K562 (cell line): Measurements from ENCODE around the gene PTH2. TPM values are rescaled to one million over a fixed set of nuclear protein-coding genes. Genes with fewer than 3 reads are reported as not detected.

ENCODE experiments used
- BDP1 ChIP-seq: IDR thresholded peaks from 3 replicates; pipeline ENCODE4 v1.6.1; 2011; ENCODE audit not compliant: insufficient read length, insufficient read depth
- CAMTA2 ChIP-seq: fragments of 250-450 bp; sonication (Bioruptor Pico); conservative IDR thresholded peaks from 2 replicates; pipeline ENCODE4 v1.5.1; 2022
- FUS ChIP-seq: fragments of 200-400 bp; formaldehyde crosslinking; optimal IDR thresholded peaks from 2 replicates; pipeline ENCODE3; 2017; ENCODE audit warnings: low read depth, low read length
- MYBL2 ChIP-seq, 2 experiments: fragments of 450-650 bp in 1 of 2; sonication (generic) in 1 of 2; formaldehyde crosslinking in 1 of 2; IDR thresholded peaks; 2 replicates each; pipeline versions ENCODE4 v1.6.1 to v1.8.1; 2017 to 2022; ENCODE audit warnings: borderline replicate concordance in 1 of 2, inconsistent platforms in 1 of 2, low read depth in 1 of 2, mild to moderate bottlenecking in 1 of 2, missing genetic modification reagents in 1 of 2, moderate library complexity in 1 of 2
- NR4A1 ChIP-seq, 2 experiments: fragments of 250-450 bp in 1 of 2; fragments of 450-650 bp in 1 of 2; sonication (Bioruptor Pico) in 1 of 2; IDR thresholded peaks; 2 replicates each; pipeline versions ENCODE4 v1.4.0 to v1.6.1; 2016 to 2020; ENCODE audit warnings: mild to moderate bottlenecking in 2 of 2, missing compliant biosample characterization in 1 of 2, missing genetic modification characterization in 1 of 2, moderate library complexity in 1 of 2
- PHB2 ChIP-seq: fragments of 450-650 bp; IDR thresholded peaks from 2 replicates; pipeline ENCODE4 v1.6.1; 2017; ENCODE audit warnings: low read depth
- SIX5 ChIP-seq, 2 experiments: IDR thresholded peaks; 2 replicates each; pipeline ENCODE4 v1.6.1; 2011; ENCODE audit warnings: low read length in 2 of 2, borderline replicate concordance in 1 of 2, low read depth in 1 of 2, mild to moderate bottlenecking in 1 of 2, moderate library complexity in 1 of 2; ENCODE audit not compliant: insufficient read depth in 1 of 2
- ZNF184 ChIP-seq: sonication (generic); formaldehyde crosslinking; IDR thresholded peaks from 2 replicates; pipeline ENCODE4 v1.5.0; 2020; ENCODE audit warnings: missing genetic modification reagents
- ZSCAN29 ChIP-seq: fragments of 450-650 bp; IDR thresholded peaks from 2 replicates; pipeline ENCODE4 v1.6.1; 2017
- polyA plus RNA-seq, 8 experiments: library from polyadenylated mRNA; depleted of rRNA in 4 of 8; stranded (reverse) in 5 of 8; unstranded in 3 of 8; fragments of >200 nt; fragmentation: Nextera tagmentation in 2 of 8; fragmentation: Illumina TruSeq in 1 of 8; extraction: Ambion mirVana in 2 of 8; extraction: Trizol in 1 of 8; gene quantifications; 2 replicates each; pipeline versions ENCODE4 v1.2.1 to v1.2.3, GENCODE V29; 2011 to 2014; ENCODE audit warnings: inconsistent platforms in 1 of 8, missing spikeins in 1 of 8
- total RNA-seq, 7 experiments: library from RNA; depleted of rRNA in 6 of 7; stranded (reverse); fragments of >200 nt in 6 of 7; fragmentation: Illumina TruSeq in 2 of 7; extraction: Trizol in 2 of 7; gene quantifications; 2 replicates each; pipeline versions ENCODE4 v1.2.1 to v1.2.3, GENCODE V29; 2011 to 2021; ENCODE audit warnings: low replicate concordance in 1 of 7
- TF ChIP-seq, protein P1 (sequence below): fragments of 450-650 bp; IDR thresholded peaks from 2 replicates; pipeline ENCODE4 v1.6.1; 2016; ENCODE audit warnings: mild to moderate bottlenecking, moderate library complexity
- TF ChIP-seq, protein P2 (sequence below): sonication (generic); formaldehyde crosslinking; IDR thresholded peaks from 2 replicates; pipeline ENCODE4 v1.8.0; 2022; ENCODE audit warnings: mild to moderate bottlenecking, missing genetic modification reagents
- TF ChIP-seq, protein P3 (sequence below): sonication (generic); formaldehyde crosslinking; IDR thresholded peaks from 2 replicates; pipeline ENCODE4 v1.9.0; 2022; ENCODE audit warnings: mild to moderate bottlenecking, missing genetic modification reagents
- TF ChIP-seq, protein P4 (sequence below): fragments of 450-650 bp; IDR thresholded peaks from 2 replicates; pipeline ENCODE4 v1.6.1; 2016

Gene PTH2
- total and polyA plus RNA-seq, 9 of the 15 experiments (the other 6 are each of a cell fraction or from before 2014, with no cell fraction given) = 1.3 TPM; not detected in 8

DNA sequence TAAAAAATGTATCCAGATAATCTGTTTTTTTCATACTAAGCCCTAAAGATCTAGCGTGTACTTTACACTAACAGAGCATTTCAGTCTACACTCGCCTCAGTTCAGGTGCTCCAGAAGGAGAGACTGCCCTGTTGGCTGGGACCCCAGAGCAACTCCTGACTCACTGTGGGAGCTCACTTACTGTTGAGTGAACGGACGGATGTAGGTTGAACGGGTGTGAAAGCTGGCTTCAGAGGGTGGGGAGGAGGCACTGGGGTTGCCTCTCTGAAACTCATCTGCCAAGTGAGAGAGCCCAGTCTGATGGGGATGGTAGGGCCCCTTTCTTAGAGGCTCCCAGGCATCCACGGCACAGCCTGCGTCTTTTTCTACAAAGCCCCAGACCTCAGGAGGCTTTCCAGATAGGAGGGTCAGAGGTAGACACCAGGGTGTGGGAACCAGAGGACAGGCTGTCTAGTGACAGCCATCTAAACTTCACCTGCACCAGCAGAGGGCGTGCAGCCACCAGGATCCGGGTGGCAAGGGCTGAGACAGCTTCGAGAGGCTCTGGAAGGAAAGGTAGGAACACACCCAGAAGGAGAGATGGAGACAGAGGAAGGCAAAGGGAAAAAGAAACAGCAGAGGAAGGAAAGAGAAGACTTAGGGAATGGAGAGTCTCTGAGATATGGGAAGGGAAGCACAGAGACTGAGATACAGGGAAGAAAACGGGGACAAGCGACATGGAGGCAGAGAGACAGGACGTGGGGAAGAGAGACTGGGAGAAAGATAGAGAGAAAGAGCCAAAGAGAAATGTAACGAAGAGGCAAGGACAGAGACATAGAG is 31.5 kb downstream of the PTH2 start (continued):
- TF ChIP-seq, protein P1, sequence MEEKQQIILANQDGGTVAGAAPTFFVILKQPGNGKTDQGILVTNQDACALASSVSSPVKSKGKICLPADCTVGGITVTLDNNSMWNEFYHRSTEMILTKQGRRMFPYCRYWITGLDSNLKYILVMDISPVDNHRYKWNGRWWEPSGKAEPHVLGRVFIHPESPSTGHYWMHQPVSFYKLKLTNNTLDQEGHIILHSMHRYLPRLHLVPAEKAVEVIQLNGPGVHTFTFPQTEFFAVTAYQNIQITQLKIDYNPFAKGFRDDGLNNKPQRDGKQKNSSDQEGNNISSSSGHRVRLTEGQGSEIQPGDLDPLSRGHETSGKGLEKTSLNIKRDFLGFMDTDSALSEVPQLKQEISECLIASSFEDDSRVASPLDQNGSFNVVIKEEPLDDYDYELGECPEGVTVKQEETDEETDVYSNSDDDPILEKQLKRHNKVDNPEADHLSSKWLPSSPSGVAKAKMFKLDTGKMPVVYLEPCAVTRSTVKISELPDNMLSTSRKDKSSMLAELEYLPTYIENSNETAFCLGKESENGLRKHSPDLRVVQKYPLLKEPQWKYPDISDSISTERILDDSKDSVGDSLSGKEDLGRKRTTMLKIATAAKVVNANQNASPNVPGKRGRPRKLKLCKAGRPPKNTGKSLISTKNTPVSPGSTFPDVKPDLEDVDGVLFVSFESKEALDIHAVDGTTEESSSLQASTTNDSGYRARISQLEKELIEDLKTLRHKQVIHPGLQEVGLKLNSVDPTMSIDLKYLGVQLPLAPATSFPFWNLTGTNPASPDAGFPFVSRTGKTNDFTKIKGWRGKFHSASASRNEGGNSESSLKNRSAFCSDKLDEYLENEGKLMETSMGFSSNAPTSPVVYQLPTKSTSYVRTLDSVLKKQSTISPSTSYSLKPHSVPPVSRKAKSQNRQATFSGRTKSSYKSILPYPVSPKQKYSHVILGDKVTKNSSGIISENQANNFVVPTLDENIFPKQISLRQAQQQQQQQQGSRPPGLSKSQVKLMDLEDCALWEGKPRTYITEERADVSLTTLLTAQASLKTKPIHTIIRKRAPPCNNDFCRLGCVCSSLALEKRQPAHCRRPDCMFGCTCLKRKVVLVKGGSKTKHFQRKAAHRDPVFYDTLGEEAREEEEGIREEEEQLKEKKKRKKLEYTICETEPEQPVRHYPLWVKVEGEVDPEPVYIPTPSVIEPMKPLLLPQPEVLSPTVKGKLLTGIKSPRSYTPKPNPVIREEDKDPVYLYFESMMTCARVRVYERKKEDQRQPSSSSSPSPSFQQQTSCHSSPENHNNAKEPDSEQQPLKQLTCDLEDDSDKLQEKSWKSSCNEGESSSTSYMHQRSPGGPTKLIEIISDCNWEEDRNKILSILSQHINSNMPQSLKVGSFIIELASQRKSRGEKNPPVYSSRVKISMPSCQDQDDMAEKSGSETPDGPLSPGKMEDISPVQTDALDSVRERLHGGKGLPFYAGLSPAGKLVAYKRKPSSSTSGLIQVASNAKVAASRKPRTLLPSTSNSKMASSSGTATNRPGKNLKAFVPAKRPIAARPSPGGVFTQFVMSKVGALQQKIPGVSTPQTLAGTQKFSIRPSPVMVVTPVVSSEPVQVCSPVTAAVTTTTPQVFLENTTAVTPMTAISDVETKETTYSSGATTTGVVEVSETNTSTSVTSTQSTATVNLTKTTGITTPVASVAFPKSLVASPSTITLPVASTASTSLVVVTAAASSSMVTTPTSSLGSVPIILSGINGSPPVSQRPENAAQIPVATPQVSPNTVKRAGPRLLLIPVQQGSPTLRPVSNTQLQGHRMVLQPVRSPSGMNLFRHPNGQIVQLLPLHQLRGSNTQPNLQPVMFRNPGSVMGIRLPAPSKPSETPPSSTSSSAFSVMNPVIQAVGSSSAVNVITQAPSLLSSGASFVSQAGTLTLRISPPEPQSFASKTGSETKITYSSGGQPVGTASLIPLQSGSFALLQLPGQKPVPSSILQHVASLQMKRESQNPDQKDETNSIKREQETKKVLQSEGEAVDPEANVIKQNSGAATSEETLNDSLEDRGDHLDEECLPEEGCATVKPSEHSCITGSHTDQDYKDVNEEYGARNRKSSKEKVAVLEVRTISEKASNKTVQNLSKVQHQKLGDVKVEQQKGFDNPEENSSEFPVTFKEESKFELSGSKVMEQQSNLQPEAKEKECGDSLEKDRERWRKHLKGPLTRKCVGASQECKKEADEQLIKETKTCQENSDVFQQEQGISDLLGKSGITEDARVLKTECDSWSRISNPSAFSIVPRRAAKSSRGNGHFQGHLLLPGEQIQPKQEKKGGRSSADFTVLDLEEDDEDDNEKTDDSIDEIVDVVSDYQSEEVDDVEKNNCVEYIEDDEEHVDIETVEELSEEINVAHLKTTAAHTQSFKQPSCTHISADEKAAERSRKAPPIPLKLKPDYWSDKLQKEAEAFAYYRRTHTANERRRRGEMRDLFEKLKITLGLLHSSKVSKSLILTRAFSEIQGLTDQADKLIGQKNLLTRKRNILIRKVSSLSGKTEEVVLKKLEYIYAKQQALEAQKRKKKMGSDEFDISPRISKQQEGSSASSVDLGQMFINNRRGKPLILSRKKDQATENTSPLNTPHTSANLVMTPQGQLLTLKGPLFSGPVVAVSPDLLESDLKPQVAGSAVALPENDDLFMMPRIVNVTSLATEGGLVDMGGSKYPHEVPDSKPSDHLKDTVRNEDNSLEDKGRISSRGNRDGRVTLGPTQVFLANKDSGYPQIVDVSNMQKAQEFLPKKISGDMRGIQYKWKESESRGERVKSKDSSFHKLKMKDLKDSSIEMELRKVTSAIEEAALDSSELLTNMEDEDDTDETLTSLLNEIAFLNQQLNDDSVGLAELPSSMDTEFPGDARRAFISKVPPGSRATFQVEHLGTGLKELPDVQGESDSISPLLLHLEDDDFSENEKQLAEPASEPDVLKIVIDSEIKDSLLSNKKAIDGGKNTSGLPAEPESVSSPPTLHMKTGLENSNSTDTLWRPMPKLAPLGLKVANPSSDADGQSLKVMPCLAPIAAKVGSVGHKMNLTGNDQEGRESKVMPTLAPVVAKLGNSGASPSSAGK = no peak
- TF ChIP-seq PHB2 (peak; percentile 53; the same call in 1 of the 2 replicates), MYBL2 (IDR thresholded peaks at IDR 0.05; ENCODE audit: low read depth) (no peak), MYBL2 (CRISPR knock-in tag; IDR thresholded peaks at IDR 0.05; ENCODE audit: borderline replicate concordance) (no peak), BDP1 (no peak), FUS (no peak), NR4A1 (CRISPR knock-in tag; IDR thresholded peaks at IDR 0.05) (no peak), NR4A1 (tag; IDR thresholded peaks at IDR 0.05) (no peak), ZSCAN29 (no peak), CAMTA2 (no peak), SIX5 (IDR thresholded peaks at IDR 0.05; ENCODE audit: borderline replicate concordance in 1 of 2, insufficient read depth in 1 of 2, low read depth in 1 of 2, low read length in 2 of 2) (no peak), ZNF184 (no peak)
- TF ChIP-seq, protein P2, sequence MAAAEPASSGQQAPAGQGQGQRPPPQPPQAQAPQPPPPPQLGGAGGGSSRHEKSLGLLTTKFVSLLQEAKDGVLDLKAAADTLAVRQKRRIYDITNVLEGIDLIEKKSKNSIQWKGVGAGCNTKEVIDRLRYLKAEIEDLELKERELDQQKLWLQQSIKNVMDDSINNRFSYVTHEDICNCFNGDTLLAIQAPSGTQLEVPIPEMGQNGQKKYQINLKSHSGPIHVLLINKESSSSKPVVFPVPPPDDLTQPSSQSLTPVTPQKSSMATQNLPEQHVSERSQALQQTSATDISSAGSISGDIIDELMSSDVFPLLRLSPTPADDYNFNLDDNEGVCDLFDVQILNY (CRISPR knock-in tag) = no peak
- TF ChIP-seq, protein P3, sequence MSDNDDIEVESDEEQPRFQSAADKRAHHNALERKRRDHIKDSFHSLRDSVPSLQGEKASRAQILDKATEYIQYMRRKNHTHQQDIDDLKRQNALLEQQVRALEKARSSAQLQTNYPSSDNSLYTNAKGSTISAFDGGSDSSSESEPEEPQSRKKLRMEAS (CRISPR knock-in tag) = no peak
- TF ChIP-seq, protein P4, sequence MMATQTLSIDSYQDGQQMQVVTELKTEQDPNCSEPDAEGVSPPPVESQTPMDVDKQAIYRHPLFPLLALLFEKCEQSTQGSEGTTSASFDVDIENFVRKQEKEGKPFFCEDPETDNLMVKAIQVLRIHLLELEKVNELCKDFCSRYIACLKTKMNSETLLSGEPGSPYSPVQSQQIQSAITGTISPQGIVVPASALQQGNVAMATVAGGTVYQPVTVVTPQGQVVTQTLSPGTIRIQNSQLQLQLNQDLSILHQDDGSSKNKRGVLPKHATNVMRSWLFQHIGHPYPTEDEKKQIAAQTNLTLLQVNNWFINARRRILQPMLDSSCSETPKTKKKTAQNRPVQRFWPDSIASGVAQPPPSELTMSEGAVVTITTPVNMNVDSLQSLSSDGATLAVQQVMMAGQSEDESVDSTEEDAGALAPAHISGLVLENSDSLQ = peak; percentile 80
